MM.1S (cell line): Measurements from ENCODE around the gene SAXO1.

ENCODE experiments used
- DNase-seq: peaks from one replicate; pipeline ENCODE4 v3.0.0-alpha.2; 2015
- H2AFZ ChIP-seq: fragments of 300-600 bp; sonication (generic); 2 replicates; pipeline ENCODE4 v1.6.0; 2016; ENCODE audit warnings: antibody characterized with exemption, low read length
- H3F3A ChIP-seq: fragments of 300-600 bp; sonication (generic); 2 replicates; pipeline ENCODE4 v1.6.1; 2016; ENCODE audit warnings: mild to moderate bottlenecking, antibody characterized with exemption, low read length, moderate library complexity, mixed read lengths; ENCODE audit not compliant: insufficient read depth
- H3K27ac ChIP-seq: fragments of 300-600 bp; sonication (generic); 2 replicates; pipeline ENCODE4 v1.5.1; 2016; ENCODE audit warnings: mild to moderate bottlenecking, low read length
- H3K27me3 ChIP-seq: fragments of 300-600 bp; sonication (generic); replicated peaks from 2 replicates; pipeline ENCODE4 v1.6.0; 2016; ENCODE audit warnings: low read length; ENCODE audit not compliant: insufficient read depth
- H3K36me3 ChIP-seq: fragments of 300-600 bp; sonication (generic); replicated peaks from 2 replicates; pipeline ENCODE4 v1.6.1; 2016; ENCODE audit warnings: mild to moderate bottlenecking, low read length, mixed read lengths; ENCODE audit not compliant: insufficient read depth
- H3K4me1 ChIP-seq: fragments of 300-600 bp; sonication (generic); 2 replicates; pipeline ENCODE4 v1.6.1; 2016; ENCODE audit warnings: low read length, mixed read lengths
- H3K4me2 ChIP-seq: fragments of 300-600 bp; sonication (generic); 2 replicates; pipeline ENCODE4 v1.6.0; 2016; ENCODE audit warnings: low read depth, low read length
- H3K4me3 ChIP-seq: fragments of 300-600 bp; sonication (generic); 2 replicates; pipeline ENCODE4 v1.5.1; 2016; ENCODE audit warnings: low read length, mixed read lengths
- H3K79me2 ChIP-seq: fragments of 300-600 bp; sonication (generic); 2 replicates; pipeline ENCODE4 v1.6.1; 2016; ENCODE audit warnings: mixed run types, low read length, mixed read lengths
- H3K9ac ChIP-seq: fragments of 300-600 bp; sonication (generic); 2 replicates; pipeline ENCODE4 v1.6.1; 2016; ENCODE audit warnings: low read length, mixed read lengths
- H3K9me2 ChIP-seq: fragments of 300-600 bp; sonication (generic); replicated peaks from 2 replicates; pipeline ENCODE4 v1.6.1; 2016; ENCODE audit warnings: mild to moderate bottlenecking, low read length, mixed read lengths; ENCODE audit not compliant: insufficient read depth
- H3K9me3 ChIP-seq: fragments of 300-600 bp; sonication (generic); replicated peaks from 2 replicates; pipeline ENCODE4 v1.6.1; 2016; ENCODE audit warnings: mild to moderate bottlenecking, low read length, mixed read lengths; ENCODE audit not compliant: insufficient read depth
- H4K20me1 ChIP-seq: fragments of 300-600 bp; sonication (generic); 2 replicates; pipeline ENCODE4 v1.6.1; 2016; ENCODE audit warnings: mild to moderate bottlenecking, low read length, moderate library complexity, mixed read lengths; ENCODE audit not compliant: insufficient read depth
- EZH2 ChIP-seq: fragments of 300-600 bp; sonication (generic); optimal IDR thresholded peaks from 2 replicates; pipeline ENCODE3; 2017; ENCODE audit warnings: low read depth, mild to moderate bottlenecking, antibody characterized with exemption, low read length, mixed read lengths
- EZH2phosphoT487 ChIP-seq: fragments of 300-600 bp; sonication (generic); IDR thresholded peaks from 2 replicates; pipeline ENCODE4 v1.6.1; 2018; ENCODE audit warnings: antibody characterized with exemption, low read length
- TF ChIP-seq, protein P1 (sequence below): fragments of 300-600 bp; sonication (generic); IDR thresholded peaks from 2 replicates; pipeline ENCODE4 v1.5.1; 2016; ENCODE audit warnings: antibody characterized with exemption, low read length, mixed read lengths

SAXO1 gene

DNA sequence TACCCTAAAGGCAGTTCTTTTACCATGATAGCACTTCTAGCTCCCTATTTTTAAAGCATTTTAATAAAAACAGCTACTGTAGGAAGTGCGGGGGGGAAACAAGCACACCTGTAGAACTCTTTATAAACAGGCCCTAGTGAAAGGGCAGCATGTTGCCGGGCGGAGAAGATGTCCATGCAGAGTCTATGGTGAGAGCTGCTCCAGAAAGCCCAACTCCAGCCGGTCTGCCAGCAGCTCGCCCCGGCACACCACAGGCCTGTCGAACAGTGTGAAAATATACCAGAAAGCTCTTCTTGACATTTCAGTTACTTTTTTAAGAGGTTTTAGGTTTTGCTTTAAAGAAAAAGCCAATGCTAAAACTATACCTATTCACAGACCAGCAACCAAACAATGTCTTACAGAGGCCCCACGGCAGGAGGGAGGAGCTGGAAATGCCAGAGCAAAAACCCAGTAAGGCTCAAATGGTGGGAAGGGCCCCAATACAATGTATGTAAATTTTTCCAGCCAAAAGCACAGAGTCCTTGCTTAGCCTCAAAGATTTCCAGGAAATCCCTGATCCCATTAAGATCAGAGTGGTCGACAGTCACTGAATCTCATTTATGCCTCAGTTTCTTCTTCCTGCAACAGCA lies 121.2 kb downstream of the SAXO1 start:
- no peak overlapping the region for H3K4me3 ChIP-seq

GRCh38 chr9:18910916-18911315 lies 122.1 kb downstream of the SAXO1 start:
- Histone ChIP-seq H3K36me3 (no peaks in the 10 kb centered on the region), H3K4me2 (no peak overlapping the region), H3K4me3 (no peak overlapping the region), H3K4me1 (no peaks in the 10 kb centered on the region), H3K79me2 (no peaks in the 10 kb centered on the region), H3K9ac (no peak overlapping the region), H4K20me1 (no peaks in the 10 kb centered on the region), H3K27ac (no peak overlapping the region), H3K9me2 (no peaks in the 10 kb centered on the region), H3F3A (no peaks in the 10 kb centered on the region), H2AFZ (no peak overlapping the region), H3K9me3 (no peaks in the 10 kb centered on the region), H3K27me3 (no peaks in the 10 kb centered on the region)
- TF ChIP-seq EZH2 (no peak), EZH2phosphoT487 (no peak)
- TF ChIP-seq, protein P1, sequence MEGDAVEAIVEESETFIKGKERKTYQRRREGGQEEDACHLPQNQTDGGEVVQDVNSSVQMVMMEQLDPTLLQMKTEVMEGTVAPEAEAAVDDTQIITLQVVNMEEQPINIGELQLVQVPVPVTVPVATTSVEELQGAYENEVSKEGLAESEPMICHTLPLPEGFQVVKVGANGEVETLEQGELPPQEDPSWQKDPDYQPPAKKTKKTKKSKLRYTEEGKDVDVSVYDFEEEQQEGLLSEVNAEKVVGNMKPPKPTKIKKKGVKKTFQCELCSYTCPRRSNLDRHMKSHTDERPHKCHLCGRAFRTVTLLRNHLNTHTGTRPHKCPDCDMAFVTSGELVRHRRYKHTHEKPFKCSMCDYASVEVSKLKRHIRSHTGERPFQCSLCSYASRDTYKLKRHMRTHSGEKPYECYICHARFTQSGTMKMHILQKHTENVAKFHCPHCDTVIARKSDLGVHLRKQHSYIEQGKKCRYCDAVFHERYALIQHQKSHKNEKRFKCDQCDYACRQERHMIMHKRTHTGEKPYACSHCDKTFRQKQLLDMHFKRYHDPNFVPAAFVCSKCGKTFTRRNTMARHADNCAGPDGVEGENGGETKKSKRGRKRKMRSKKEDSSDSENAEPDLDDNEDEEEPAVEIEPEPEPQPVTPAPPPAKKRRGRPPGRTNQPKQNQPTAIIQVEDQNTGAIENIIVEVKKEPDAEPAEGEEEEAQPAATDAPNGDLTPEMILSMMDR, result no peak
- no peak for DNase-seq

More for the DNA sequence above, 121.2 kb downstream of the SAXO1 start:
- no peak for DNase-seq
- H3F3A ChIP-seq, result no peaks in the 10 kb centered on the region
- no peaks in the 10 kb centered on the region for H3K9me3 ChIP-seq
- no peak overlapping the region for H3K27ac ChIP-seq
- no peak overlapping the region for H3K9ac ChIP-seq
- no peaks in the 10 kb centered on the region for H3K79me2 ChIP-seq
- H2AFZ ChIP-seq, result no peak overlapping the region
- H4K20me1 ChIP-seq, result no peaks in the 10 kb centered on the region
- no peaks in the 10 kb centered on the region for H3K36me3 ChIP-seq
- TF ChIP-seq, protein P1, result no peak
- no peak for TF ChIP-seq EZH2phosphoT487
- TF ChIP-seq EZH2, result no peak
- no peaks in the 10 kb centered on the region for H3K9me2 ChIP-seq
- H3K4me1 ChIP-seq, result no peaks in the 10 kb centered on the region
- H3K4me2 ChIP-seq, result no peak overlapping the region
- H3K27me3 ChIP-seq, result no peaks in the 10 kb centered on the region

- H3K9me3 ChIP-seq, result no peaks in the 10 kb centered on the region
- no peaks in the 10 kb centered on the region for H3K9me2 ChIP-seq
- H3K27ac ChIP-seq, result no peak overlapping the region
- H3K79me2 ChIP-seq, result no peaks in the 10 kb centered on the region
- no peak for DNase-seq
- TF ChIP-seq, protein P1, result no peak
- TF ChIP-seq EZH2phosphoT487, result no peak
- TF ChIP-seq EZH2, result no peak
- H3K27me3 ChIP-seq, result no peaks in the 10 kb centered on the region
- no peak overlapping the region for H3K9ac ChIP-seq
- H2AFZ ChIP-seq, result no peak overlapping the region
- no peaks in the 10 kb centered on the region for H4K20me1 ChIP-seq
- H3K36me3 ChIP-seq, result no peaks in the 10 kb centered on the region
- no peaks in the 10 kb centered on the region for H3K4me1 ChIP-seq
- H3K4me2 ChIP-seq, result no peak overlapping the region
- H3F3A ChIP-seq, result no peaks in the 10 kb centered on the region
- H3K4me3 ChIP-seq, result no peak overlapping the region
Observed at GRCh38 chr9:18910435-18910834, 122.6 kb downstream of the SAXO1 start.
